ENCODE measurements around the gene ZNF138. TPM values are rescaled to one million over a fixed set of nuclear protein-coding genes. Genes with fewer than 3 reads are reported as not detected.

ZNF138 gene
- total and polyA plus RNA-seq, 2 experiments from 2014 or later: 48.7 to 68.4 TPM

DNA sequence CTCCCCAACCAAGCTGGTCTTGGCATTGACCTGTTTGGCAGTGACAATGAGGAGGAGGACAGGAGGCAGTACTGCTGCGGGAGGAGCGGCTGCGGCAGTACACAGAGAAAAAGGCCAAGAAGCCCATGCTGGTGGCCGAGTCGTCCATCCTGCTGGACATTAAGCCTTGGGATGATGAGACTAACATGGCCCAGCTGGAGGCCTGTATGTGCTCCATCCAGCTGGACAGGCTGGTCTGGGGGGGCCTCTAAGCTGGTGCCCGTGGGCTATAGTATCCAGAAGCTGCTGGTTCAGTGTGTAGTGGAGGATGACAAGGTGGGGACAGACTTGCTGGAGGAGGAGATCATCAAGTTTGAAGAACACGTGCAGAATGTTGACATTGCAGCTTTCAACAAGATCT lies 69.7 kb downstream of the ZNF138 start (continued):
- TF ChIP-seq ZNF331 (CRISPR knock-in tag; IDR thresholded peaks at IDR 0.05; ENCODE audit: low read depth) (no peak), STAT1 (IDR thresholded peaks at IDR 0.05; ENCODE audit: unreplicated experiment) (no peak), NANOG (IDR thresholded peaks at IDR 0.05; ENCODE audit: borderline replicate concordance) (no peak)

DNA sequence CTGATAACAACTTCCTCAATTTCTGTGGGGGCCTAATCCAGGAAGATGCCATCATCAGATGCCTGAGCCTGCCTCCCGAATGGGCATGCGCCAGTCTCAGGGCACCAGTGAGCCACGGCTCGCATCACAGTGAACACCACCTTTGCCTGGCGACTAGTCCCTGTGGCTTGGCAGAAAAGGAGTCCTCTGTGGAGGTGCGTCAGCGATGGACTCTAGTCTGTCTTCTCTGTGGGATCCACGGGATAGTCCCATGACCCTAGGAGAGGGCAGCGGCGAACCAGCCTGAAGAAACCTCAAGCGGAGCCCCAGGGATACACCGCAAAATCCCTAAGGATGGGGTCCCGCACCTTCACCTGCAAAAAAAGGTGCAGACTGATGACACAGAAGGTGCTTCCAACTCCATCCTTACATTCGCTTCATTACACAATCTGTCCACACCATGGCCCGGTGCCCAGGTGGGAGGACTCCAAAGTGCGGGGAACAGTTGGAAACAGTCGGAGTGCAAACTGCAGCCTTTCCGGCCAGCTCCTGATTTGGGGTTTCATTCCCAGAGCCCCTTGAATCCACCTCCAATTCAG lies 73.7 kb downstream of the ZNF138 start:
- Mint-ChIP-seq H3K27ac (no peak overlapping the region), H3K4me3 (no peak overlapping the region), H3K36me3 (ENCODE audit: low read depth) (peaks cover 5% of the 10 kb centered on the region; the same call in 1 of the 3 replicates), H3K27me3 (ENCODE audit: insufficient read depth, low read depth, poor library complexity) (peaks cover 7% of the 10 kb centered on the region), H3K9me3 (peaks cover 48% of the 10 kb centered on the region), H3K4me1 (no peaks in the 10 kb centered on the region)
- Histone ChIP-seq H3K4me1 (ENCODE audit: insufficient read depth) (no peaks in the 10 kb centered on the region), H3K9me2 (ENCODE audit: insufficient read depth) (no peaks in the 10 kb centered on the region; the same call in 1 of the 2 replicates), H2AFZ (no peak overlapping the region), H3K79me2 (replicated peaks; ENCODE audit: insufficient read depth) (no peaks in the 10 kb centered on the region), H3F3A (replicated peaks; ENCODE audit: low read depth) (no peaks in the 10 kb centered on the region), H3K4me2 (no peak overlapping the region), H3K36me3 (ENCODE audit: insufficient read depth) (no peaks in the 10 kb centered on the region), H3K27ac (ENCODE audit: low read depth) (no peak overlapping the region), H4K20me1 (replicated peaks; ENCODE audit: insufficient read depth) (no peaks in the 10 kb centered on the region), H3K4me3 (no peak overlapping the region), H3K27me3 (ENCODE audit: insufficient read depth) (no peaks in the 10 kb centered on the region)
- no peak for TF ChIP-seq CREB1 (CRISPR knock-in tag; IDR thresholded peaks at IDR 0.05; ENCODE audit: low read depth)
- TF ChIP-seq, protein P1, sequence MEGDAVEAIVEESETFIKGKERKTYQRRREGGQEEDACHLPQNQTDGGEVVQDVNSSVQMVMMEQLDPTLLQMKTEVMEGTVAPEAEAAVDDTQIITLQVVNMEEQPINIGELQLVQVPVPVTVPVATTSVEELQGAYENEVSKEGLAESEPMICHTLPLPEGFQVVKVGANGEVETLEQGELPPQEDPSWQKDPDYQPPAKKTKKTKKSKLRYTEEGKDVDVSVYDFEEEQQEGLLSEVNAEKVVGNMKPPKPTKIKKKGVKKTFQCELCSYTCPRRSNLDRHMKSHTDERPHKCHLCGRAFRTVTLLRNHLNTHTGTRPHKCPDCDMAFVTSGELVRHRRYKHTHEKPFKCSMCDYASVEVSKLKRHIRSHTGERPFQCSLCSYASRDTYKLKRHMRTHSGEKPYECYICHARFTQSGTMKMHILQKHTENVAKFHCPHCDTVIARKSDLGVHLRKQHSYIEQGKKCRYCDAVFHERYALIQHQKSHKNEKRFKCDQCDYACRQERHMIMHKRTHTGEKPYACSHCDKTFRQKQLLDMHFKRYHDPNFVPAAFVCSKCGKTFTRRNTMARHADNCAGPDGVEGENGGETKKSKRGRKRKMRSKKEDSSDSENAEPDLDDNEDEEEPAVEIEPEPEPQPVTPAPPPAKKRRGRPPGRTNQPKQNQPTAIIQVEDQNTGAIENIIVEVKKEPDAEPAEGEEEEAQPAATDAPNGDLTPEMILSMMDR (conservative IDR thresholded peaks at IDR 0.05; ENCODE audit: low read depth in 2 of 2): no peak
- no peak for TF ChIP-seq EZH2phosphoT487 (IDR thresholded peaks at IDR 0.05; ENCODE audit: unreplicated experiment)
- TF ChIP-seq NANOG (IDR thresholded peaks at IDR 0.05; ENCODE audit: borderline replicate concordance): no peak
- TF ChIP-seq, protein P2, sequence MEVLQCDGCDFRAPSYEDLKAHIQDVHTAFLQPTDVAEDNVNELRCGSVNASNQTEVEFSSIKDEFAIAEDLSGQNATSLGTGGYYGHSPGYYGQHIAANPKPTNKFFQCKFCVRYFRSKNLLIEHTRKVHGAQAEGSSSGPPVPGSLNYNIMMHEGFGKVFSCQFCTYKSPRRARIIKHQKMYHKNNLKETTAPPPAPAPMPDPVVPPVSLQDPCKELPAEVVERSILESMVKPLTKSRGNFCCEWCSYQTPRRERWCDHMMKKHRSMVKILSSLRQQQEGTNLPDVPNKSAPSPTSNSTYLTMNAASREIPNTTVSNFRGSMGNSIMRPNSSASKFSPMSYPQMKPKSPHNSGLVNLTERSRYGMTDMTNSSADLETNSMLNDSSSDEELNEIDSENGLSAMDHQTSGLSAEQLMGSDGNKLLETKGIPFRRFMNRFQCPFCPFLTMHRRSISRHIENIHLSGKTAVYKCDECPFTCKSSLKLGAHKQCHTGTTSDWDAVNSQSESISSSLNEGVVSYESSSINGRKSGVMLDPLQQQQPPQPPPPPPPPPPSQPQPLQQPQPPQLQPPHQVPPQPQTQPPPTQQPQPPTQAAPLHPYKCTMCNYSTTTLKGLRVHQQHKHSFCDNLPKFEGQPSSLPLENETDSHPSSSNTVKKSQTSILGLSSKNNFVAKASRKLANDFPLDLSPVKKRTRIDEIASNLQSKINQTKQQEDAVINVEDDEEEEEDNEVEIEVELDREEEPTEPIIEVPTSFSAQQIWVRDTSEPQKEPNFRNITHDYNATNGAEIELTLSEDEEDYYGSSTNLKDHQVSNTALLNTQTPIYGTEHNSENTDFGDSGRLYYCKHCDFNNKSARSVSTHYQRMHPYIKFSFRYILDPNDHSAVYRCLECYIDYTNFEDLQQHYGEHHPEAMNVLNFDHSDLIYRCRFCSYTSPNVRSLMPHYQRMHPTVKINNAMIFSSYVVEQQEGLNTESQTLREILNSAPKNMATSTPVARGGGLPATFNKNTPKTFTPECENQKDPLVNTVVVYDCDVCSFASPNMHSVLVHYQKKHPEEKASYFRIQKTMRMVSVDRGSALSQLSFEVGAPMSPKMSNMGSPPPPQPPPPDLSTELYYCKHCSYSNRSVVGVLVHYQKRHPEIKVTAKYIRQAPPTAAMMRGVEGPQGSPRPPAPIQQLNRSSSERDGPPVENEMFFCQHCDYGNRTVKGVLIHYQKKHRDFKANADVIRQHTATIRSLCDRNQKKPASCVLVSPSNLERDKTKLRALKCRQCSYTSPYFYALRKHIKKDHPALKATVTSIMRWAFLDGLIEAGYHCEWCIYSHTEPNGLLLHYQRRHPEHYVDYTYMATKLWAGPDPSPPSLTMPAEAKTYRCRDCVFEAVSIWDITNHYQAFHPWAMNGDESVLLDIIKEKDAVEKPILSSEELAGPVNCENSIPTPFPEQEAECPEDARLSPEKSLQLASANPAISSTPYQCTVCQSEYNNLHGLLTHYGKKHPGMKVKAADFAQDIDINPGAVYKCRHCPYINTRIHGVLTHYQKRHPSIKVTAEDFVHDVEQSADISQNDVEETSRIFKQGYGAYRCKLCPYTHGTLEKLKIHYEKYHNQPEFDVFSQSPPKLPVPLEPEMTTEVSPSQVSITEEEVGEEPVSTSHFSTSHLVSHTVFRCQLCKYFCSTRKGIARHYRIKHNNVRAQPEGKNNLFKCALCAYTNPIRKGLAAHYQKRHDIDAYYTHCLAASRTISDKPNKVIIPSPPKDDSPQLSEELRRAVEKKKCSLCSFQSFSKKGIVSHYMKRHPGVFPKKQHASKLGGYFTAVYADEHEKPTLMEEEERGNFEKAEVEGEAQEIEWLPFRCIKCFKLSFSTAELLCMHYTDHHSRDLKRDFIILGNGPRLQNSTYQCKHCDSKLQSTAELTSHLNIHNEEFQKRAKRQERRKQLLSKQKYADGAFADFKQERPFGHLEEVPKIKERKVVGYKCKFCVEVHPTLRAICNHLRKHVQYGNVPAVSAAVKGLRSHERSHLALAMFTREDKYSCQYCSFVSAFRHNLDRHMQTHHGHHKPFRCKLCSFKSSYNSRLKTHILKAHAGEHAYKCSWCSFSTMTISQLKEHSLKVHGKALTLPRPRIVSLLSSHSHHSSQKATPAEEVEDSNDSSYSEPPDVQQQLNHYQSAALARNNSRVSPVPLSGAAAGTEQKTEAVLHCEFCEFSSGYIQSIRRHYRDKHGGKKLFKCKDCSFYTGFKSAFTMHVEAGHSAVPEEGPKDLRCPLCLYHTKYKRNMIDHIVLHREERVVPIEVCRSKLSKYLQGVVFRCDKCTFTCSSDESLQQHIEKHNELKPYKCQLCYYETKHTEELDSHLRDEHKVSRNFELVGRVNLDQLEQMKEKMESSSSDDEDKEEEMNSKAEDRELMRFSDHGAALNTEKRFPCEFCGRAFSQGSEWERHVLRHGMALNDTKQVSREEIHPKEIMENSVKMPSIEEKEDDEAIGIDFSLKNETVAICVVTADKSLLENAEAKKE (CRISPR knock-in tag; IDR thresholded peaks at IDR 0.05): no peak
- TF ChIP-seq POLR2AphosphoS5 (IDR thresholded peaks at IDR 0.05; ENCODE audit: low read depth): no peak
- ATAC-seq (no peak), DNase-seq (ENCODE audit: low spot score) (no peak)

Measured in GM23338 (cell line).